ENCODE data around the gene MAPK14.
"Not testable (repeated sequence)": the region's sequence is repeated elsewhere in the genome, so short reads cannot be mapped to it uniquely, and the experiment has no call there.

MAPK14 gene

GRCh38 chr6:36110050-36110449 lies 82.4 kb downstream of the MAPK14 start:
- DNase-seq, result no peak

GRCh38 chr6:36110863-36111262 lies 83.3 kb downstream of the MAPK14 start:
- DNase-seq, result no peak

GRCh38 chr6:36111526-36111925 lies 83.9 kb downstream of the MAPK14 start:
- no peak for DNase-seq

GRCh38 chr6:36113049-36113448 lies 85.4 kb downstream of the MAPK14 start:
- no peak for DNase-seq

GRCh38 chr6:36113703-36114102 lies 86.1 kb downstream of the MAPK14 start:
- no peak for DNase-seq

- DNase-seq, result no peak
Observed at GRCh38 chr6:36114798-36115408, 87.3 kb downstream of the MAPK14 start.

GRCh38 chr6:36115412-36115811 lies 87.8 kb downstream of the MAPK14 start:
- no peak for DNase-seq

- DNase-seq, result no peak
Observed at GRCh38 chr6:36116066-36116864, 88.7 kb downstream of the MAPK14 start.

- no peak for DNase-seq
Observed at GRCh38 chr6:36116943-36117342, 89.3 kb downstream of the MAPK14 start.

- DNase-seq, result no peak
Observed at GRCh38 chr6:36117658-36118549, 90.3 kb downstream of the MAPK14 start.

GRCh38 chr6:36118550-36119107 lies 91.0 kb downstream of the MAPK14 start:
- peak; percentile 57 for DNase-seq

- DNase-seq, result no peak
Observed at GRCh38 chr6:36119209-36119608, 91.6 kb downstream of the MAPK14 start.

- DNase-seq, result no peak
Observed at GRCh38 chr6:36120018-36120417, 92.4 kb downstream of the MAPK14 start.

- DNase-seq, result peak; percentile 76
Observed at GRCh38 chr6:36120539-36120938, 92.9 kb downstream of the MAPK14 start.

- DNase-seq, result peak; percentile 61
Observed at GRCh38 chr6:36120979-36121786, 93.6 kb downstream of the MAPK14 start.

GRCh38 chr6:36121787-36122494 lies 94.3 kb downstream of the MAPK14 start:
- no peak for DNase-seq

- no peak for DNase-seq
Observed at GRCh38 chr6:36122495-36123269, 95.1 kb downstream of the MAPK14 start.

GRCh38 chr6:36123270-36124139 lies 95.9 kb downstream of the MAPK14 start:
- DNase-seq, result peak; percentile 97

- DNase-seq, result not testable (repeated sequence)
Observed at GRCh38 chr6:36124346-36124745, 96.7 kb downstream of the MAPK14 start.

GRCh38 chr6:36124881-36125280 lies 97.3 kb downstream of the MAPK14 start:
- no peak for DNase-seq

All from activated CD4-positive, alpha-beta T cell treated with anti-CD3 and anti-CD28 coated beads, Interleukin-2, Interleukin-6, amounts not matched to agents 100 ng/mL and 50 ng/mL, durations not matched to agents 16 hours and 8 hours (primary cell).